Smooth muscle cell (in vitro differentiated cells): ENCODE data around the gene KIF18A. TPM values are rescaled to one million over a fixed set of nuclear protein-coding genes. Genes with fewer than 3 reads are reported as not detected.

ENCODE experiments used
- DNase-seq: peaks from one replicate; lab custom pipeline; 2025; ENCODE audit not compliant: unreplicated experiment; lab: John Stamatoyannopoulos, UW
- H2AFZ ChIP-seq: fragments of 200-600 bp; sonication (generic); 2 replicates; pipeline ENCODE4 v1.6.0; 2016; ENCODE audit warnings: antibody characterized with exemption, low read depth, mild to moderate bottlenecking
- H3F3A ChIP-seq: fragments of 200-600 bp; sonication (generic); 2 replicates; pipeline ENCODE4 v1.6.0; 2017; ENCODE audit warnings: antibody characterized with exemption, low read depth
- H3K27ac ChIP-seq: fragments of 200-600 bp; sonication (generic); 2 replicates; pipeline ENCODE4 v1.5.1; 2016; ENCODE audit warnings: low read depth, mild to moderate bottlenecking
- H3K27me3 ChIP-seq: fragments of 200-600 bp; sonication (generic); 2 replicates; pipeline ENCODE4 v1.6.1; 2016; ENCODE audit warnings: low read depth, mild to moderate bottlenecking
- H3K36me3 ChIP-seq: fragments of 200-600 bp; sonication (generic); 2 replicates; pipeline ENCODE4 v1.5.1; 2016; ENCODE audit warnings: low read depth
- H3K4me1 ChIP-seq: fragments of 200-600 bp; sonication (generic); 2 replicates; pipeline ENCODE4 v1.5.1; 2016; ENCODE audit warnings: low read depth
- H3K4me2 ChIP-seq: fragments of 200-600 bp; sonication (generic); 2 replicates; pipeline ENCODE4 v1.6.0; 2016; ENCODE audit warnings: mild to moderate bottlenecking
- H3K4me3 ChIP-seq: fragments of 200-600 bp; sonication (generic); 2 replicates; pipeline ENCODE4 v1.5.1; 2016; ENCODE audit warnings: mild to moderate bottlenecking
- H3K79me2 ChIP-seq: fragments of 200-600 bp; sonication (generic); 2 replicates; pipeline ENCODE4 v1.6.0; 2016; ENCODE audit warnings: low read depth, mild to moderate bottlenecking
- H3K9ac ChIP-seq: fragments of 200-600 bp; sonication (generic); 2 replicates; pipeline ENCODE4 v1.6.0; 2016; ENCODE audit warnings: low read depth
- H3K9me3 ChIP-seq: fragments of 200-600 bp; sonication (generic); replicated peaks from 2 replicates; pipeline ENCODE4 v1.5.1; 2016; ENCODE audit warnings: low read depth
- H4K20me1 ChIP-seq: fragments of 200-600 bp; sonication (generic); 2 replicates; pipeline ENCODE4 v1.6.0; 2016; ENCODE audit warnings: low read depth
- WGBS: methylation state at CpG from one replicate; pipeline ENCODE4 v1.1.7; 2016; ENCODE audit warnings: low lambda C conversion rate; 5-methylcytosine and 5-hydroxymethylcytosine counted together
- polyA plus RNA-seq: library from polyadenylated mRNA; unstranded; fragments of >200 nt; fragmentation: Nextera tagmentation; extraction: Ambion mirVana; gene quantifications from 2 replicates; pipeline ENCODE4 v1.2.1, GENCODE V29; 2016
- total RNA-seq: library from RNA; depleted of rRNA; stranded (reverse); fragments of >200 nt; gene quantifications from 2 replicates; pipeline ENCODE4 v1.2.3, GENCODE V29; 2014
- TF ChIP-seq, protein P1 (sequence below): fragments of 200-600 bp; sonication (generic); IDR thresholded peaks from 2 replicates; pipeline ENCODE4 v1.5.1; 2017; ENCODE audit warnings: borderline replicate concordance, mild to moderate bottlenecking, antibody characterized with exemption; ENCODE audit not compliant: insufficient read depth, poor library complexity, severe bottlenecking

KIF18A gene
- total RNA-seq (5.4 and 6.7 TPM in 2 replicates), polyA plus RNA-seq (1.3 and 2.2 TPM in 2 replicates)

- Histone ChIP-seq H2AFZ (peak within 1 kb of the TSS; percentile 94), H3K27ac (peak within 1 kb of the TSS; percentile 96), H4K20me1 (no peaks in the 10 kb centered on the region), H3K79me2 (peaks cover 82% of the 10 kb centered on the region), H3K27me3 (no peaks in the 10 kb centered on the region), H3K4me2 (peak within 1 kb of the TSS; percentile 98), H3K4me1 (peaks cover 43% of the 10 kb centered on the region), H3K9ac (peak within 1 kb of the TSS; percentile 97), H3K4me3 (peak within 1 kb of the TSS; percentile 84), H3K9me3 (no peaks in the 10 kb centered on the region), H3K36me3 (no peaks in the 10 kb centered on the region), H3F3A (peaks cover 6% of the 10 kb centered on the region)
- DNase-seq = peak; percentile 98
- TF ChIP-seq, protein P1, sequence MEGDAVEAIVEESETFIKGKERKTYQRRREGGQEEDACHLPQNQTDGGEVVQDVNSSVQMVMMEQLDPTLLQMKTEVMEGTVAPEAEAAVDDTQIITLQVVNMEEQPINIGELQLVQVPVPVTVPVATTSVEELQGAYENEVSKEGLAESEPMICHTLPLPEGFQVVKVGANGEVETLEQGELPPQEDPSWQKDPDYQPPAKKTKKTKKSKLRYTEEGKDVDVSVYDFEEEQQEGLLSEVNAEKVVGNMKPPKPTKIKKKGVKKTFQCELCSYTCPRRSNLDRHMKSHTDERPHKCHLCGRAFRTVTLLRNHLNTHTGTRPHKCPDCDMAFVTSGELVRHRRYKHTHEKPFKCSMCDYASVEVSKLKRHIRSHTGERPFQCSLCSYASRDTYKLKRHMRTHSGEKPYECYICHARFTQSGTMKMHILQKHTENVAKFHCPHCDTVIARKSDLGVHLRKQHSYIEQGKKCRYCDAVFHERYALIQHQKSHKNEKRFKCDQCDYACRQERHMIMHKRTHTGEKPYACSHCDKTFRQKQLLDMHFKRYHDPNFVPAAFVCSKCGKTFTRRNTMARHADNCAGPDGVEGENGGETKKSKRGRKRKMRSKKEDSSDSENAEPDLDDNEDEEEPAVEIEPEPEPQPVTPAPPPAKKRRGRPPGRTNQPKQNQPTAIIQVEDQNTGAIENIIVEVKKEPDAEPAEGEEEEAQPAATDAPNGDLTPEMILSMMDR = no peak
- under 1% methylated on average over 38 of the region's 38 CpGs for WGBS
Measured at GRCh38 chr11:28107750-28108618, at the start of gene KIF18A, which contains the start of gene METTL15. KIF18A (minus strand) TSS chr11:28108156; CDS start chr11:28097947, 10,209 bp downstream. METTL15 (plus strand) TSS chr11:28108388; CDS start chr11:28113335, 4,947 bp downstream.

- Histone ChIP-seq H3K4me2 (no peak overlapping the region), H3K4me3 (no peak overlapping the region), H3K4me1 (peaks cover 8% of the 10 kb centered on the region), H2AFZ (no peak overlapping the region), H3K9ac (no peak overlapping the region), H3F3A (no peaks in the 10 kb centered on the region), H3K79me2 (no peaks in the 10 kb centered on the region), H3K27me3 (no peaks in the 10 kb centered on the region), H3K27ac (no peak overlapping the region), H3K9me3 (no peaks in the 10 kb centered on the region), H4K20me1 (no peaks in the 10 kb centered on the region), H3K36me3 (no peaks in the 10 kb centered on the region)
- 91% methylated on average over 2 of the region's 2 CpGs for WGBS
- DNase-seq = no peak
- TF ChIP-seq, protein P1 = no peak
Measured at GRCh38 chr11:28153586-28153985, 45.6 kb upstream of the KIF18A start.

GRCh38 chr11:28152743-28153142, 44.8 kb upstream of the KIF18A start:
- TF ChIP-seq, protein P1 = no peak
- no peaks in the 10 kb centered on the region for H3K27me3 ChIP-seq
- no peaks in the 10 kb centered on the region for H4K20me1 ChIP-seq
- no peaks in the 10 kb centered on the region for H3K36me3 ChIP-seq
- H2AFZ ChIP-seq = no peak overlapping the region
- peaks cover 8% of the 10 kb centered on the region for H3K4me1 ChIP-seq
- H3K9ac ChIP-seq = no peak overlapping the region
- no peak overlapping the region for H3K4me3 ChIP-seq
- H3K4me2 ChIP-seq = no peak overlapping the region
- WGBS = 96% methylated on average over 2 of the region's 2 CpGs
- no peaks in the 10 kb centered on the region for H3F3A ChIP-seq
- no peaks in the 10 kb centered on the region for H3K9me3 ChIP-seq
- DNase-seq = no peak
- no peak overlapping the region for H3K27ac ChIP-seq
- no peaks in the 10 kb centered on the region for H3K79me2 ChIP-seq
